Stimulated activated naive CD8-positive, alpha-beta T cell treated with anti-CD3 and anti-CD28 coated beads, Interleukin-15, Interleukin-2, amounts not matched to agents 100 ng/mL and 50 ng/mL, for 24 hours (primary cell): Measurements from ENCODE around the gene APOO.

ENCODE experiments used
- H3K27ac Mint-ChIP-seq: one replicate; pipeline ENCODE4 v1.8.0; 2021; ENCODE audit warnings: mild to moderate bottlenecking, mixed read lengths
- H3K27me3 Mint-ChIP-seq: one replicate; pipeline ENCODE4 v1.8.0; 2021; ENCODE audit warnings: mixed read lengths
- H3K36me3 Mint-ChIP-seq: one replicate; pipeline ENCODE4 v1.8.0; 2021; ENCODE audit warnings: low read depth, mixed read lengths
- H3K4me1 Mint-ChIP-seq: one replicate; pipeline ENCODE4 v1.8.0; 2021; ENCODE audit warnings: low read depth, mixed read lengths
- H3K4me3 Mint-ChIP-seq: one replicate; pipeline ENCODE4 v1.8.0; 2021; ENCODE audit warnings: mild to moderate bottlenecking, mixed read lengths
- H3K9me3 Mint-ChIP-seq: one replicate; pipeline ENCODE4 v1.8.0; 2021; ENCODE audit warnings: mixed read lengths

Gene APOO

DNA sequence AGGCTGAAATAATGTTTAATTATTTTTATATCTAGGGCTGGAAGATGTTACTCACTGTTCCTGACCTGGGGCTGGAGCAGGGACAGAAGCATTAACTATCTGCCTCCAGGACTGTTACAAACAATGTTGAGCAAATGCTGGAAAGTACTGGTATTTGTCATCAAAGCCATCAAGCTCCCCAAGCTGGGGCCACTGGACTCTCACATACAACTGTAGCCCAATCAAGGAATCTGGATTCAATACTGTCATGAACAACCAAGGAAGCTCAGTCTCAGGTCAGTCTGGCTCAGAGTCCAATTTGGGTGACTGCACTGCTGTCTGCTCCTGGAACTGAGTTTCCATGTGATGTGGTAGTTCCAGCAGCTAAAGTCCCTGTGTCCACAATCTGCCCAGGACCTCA, 50.4 kb downstream of the APOO start:
- H3K27ac Mint-ChIP-seq, result no peak overlapping the region
- H3K4me3 Mint-ChIP-seq, result no peak overlapping the region
- no peaks in the 10 kb centered on the region for H3K36me3 Mint-ChIP-seq
- no peaks in the 10 kb centered on the region for H3K4me1 Mint-ChIP-seq
- no peaks in the 10 kb centered on the region for H3K27me3 Mint-ChIP-seq
- no peaks in the 10 kb centered on the region for H3K9me3 Mint-ChIP-seq

DNA sequence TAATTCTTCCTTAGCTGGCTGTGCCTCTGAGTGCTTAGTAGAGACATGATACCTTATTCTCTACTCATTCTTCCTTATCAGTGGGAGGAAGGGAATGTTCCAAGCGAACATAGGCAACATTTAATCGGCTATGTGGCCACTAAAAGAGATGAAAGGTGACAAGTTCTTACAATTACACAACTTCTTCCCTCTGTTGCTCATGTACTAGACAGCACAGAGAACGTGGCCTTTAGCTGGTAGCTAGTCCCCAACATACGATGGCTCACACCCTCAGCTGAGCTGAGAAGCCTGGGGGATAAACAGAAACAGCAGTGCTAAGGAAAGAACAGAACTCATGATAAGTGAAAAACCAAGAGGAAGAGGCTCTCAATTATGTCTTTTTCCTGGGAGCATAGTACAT, 52.2 kb downstream of the APOO start:
- Mint-ChIP-seq H3K4me3 (no peak overlapping the region), H3K9me3 (no peaks in the 10 kb centered on the region), H3K36me3 (no peaks in the 10 kb centered on the region), H3K27me3 (no peaks in the 10 kb centered on the region), H3K27ac (no peak overlapping the region), H3K4me1 (no peaks in the 10 kb centered on the region)

DNA sequence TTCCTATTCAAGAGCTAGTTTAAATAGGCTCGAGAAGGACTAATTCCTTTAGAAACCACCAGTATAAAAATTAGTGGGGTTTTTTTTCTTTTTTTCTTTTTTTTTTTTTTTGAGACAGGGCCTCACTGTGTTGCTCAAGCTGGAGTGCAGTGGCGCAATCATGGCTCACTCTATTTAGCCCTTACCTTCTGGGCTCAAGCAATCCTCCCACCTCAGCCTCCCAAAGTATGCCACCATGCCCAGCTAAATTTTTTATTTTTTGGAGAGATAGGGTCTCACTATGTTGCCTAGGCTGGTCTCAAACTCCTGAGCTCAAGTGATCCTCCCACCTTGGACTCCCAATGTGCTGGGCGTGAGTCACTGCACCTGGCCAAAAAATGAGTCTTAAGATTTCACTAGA, 52.8 kb downstream of the APOO start:
- no peaks in the 10 kb centered on the region for H3K9me3 Mint-ChIP-seq
- H3K36me3 Mint-ChIP-seq, result no peaks in the 10 kb centered on the region
- no peaks in the 10 kb centered on the region for H3K4me1 Mint-ChIP-seq
- no peak overlapping the region for H3K27ac Mint-ChIP-seq
- H3K4me3 Mint-ChIP-seq, result no peak overlapping the region
- H3K27me3 Mint-ChIP-seq, result no peaks in the 10 kb centered on the region

DNA sequence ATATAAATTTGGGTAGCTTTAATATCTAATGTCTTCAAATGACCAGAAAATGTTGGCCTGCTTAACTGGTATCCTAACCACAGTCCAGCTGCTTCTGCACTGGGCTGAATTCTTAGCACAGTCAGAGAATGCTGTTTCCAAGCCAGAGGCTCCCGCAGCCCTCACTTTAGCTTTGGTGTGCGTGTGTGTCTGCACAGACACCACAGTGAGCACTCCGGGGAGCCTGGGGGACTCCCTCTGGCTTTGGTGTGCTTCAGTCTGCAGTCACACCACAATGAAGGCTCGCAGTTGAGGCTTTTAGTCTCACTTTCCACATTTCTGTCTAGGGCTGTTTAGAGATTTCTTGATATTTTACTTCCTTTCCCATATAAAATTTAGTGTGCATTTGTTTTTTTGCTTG, 53.6 kb downstream of the APOO start:
- H3K36me3 Mint-ChIP-seq, result no peaks in the 10 kb centered on the region
- no peak overlapping the region for H3K27ac Mint-ChIP-seq
- no peaks in the 10 kb centered on the region for H3K27me3 Mint-ChIP-seq
- H3K4me1 Mint-ChIP-seq, result no peaks in the 10 kb centered on the region
- no peaks in the 10 kb centered on the region for H3K9me3 Mint-ChIP-seq
- no peak overlapping the region for H3K4me3 Mint-ChIP-seq

DNA sequence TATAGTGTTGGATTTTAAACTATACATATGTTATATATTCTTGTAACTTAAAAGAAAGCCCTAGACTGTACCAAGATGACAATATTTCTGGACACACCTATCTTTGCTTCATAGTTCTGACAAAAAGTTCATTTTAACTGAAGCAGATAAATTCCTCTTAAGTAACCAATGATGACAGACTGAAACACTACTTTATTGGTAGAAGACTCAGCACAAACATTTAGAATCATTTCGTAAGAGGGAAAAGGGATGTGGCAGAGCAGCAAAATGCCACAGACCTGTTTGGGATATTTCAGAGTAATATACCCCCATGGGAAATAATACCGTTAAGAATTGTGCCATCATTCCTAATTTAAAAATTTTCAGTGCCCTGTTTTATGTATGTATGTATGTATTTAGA, 56.2 kb downstream of the APOO start:
- no peak overlapping the region for H3K27ac Mint-ChIP-seq
- H3K4me3 Mint-ChIP-seq, result no peak overlapping the region
- H3K27me3 Mint-ChIP-seq, result no peaks in the 10 kb centered on the region
- H3K9me3 Mint-ChIP-seq, result no peaks in the 10 kb centered on the region
- H3K36me3 Mint-ChIP-seq, result no peaks in the 10 kb centered on the region
- no peaks in the 10 kb centered on the region for H3K4me1 Mint-ChIP-seq

DNA sequence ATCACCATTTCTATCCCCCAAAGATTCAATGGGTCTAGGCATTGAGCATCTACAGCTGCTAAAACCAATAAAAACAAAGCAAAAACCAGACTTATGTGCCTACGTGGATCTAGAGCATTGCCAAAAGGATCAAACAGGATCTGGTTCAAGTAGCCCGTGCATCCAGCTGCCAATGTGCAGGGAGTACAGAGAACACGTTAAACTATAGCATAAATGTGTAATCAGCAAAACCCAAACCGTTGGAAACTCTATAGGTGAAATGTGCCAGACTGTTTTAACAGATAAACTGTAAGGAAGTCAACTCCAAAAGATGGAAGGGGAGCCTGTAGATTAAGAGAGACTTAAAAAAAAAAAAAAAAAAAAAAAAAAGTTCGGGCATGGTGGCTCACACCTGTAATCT, 58.5 kb downstream of the APOO start:
- Mint-ChIP-seq H3K4me1 (no peaks in the 10 kb centered on the region), H3K4me3 (no peak overlapping the region), H3K27me3 (no peaks in the 10 kb centered on the region), H3K36me3 (no peaks in the 10 kb centered on the region), H3K9me3 (no peaks in the 10 kb centered on the region), H3K27ac (no peak overlapping the region)

DNA sequence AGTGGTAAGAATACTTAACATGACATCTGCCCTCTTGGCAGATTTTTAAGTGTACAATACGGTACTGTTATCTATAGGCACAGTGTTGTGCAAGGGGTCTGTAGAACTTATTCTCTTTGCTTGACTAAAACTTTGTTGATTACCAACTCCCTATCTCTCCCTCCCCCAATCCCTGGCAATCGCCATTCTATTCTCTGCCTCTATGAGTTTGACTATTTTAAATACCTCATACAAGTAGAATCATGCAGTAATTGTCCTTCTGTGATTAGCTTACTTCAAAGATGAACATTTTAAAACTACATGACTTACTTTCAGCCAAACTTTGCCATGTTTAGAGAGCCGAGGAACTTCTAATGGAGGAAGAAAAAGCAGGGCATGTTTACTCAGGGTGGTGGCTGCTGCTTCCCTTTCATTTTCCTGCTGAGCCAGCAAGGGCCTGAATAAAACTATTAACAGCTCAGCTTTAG, 62.4 kb downstream of the APOO start:
- H3K4me3 Mint-ChIP-seq, result no peak overlapping the region
- H3K27ac Mint-ChIP-seq, result no peak overlapping the region
- H3K36me3 Mint-ChIP-seq, result peaks cover 4% of the 10 kb centered on the region
- H3K9me3 Mint-ChIP-seq, result no peaks in the 10 kb centered on the region
- no peaks in the 10 kb centered on the region for H3K4me1 Mint-ChIP-seq
- no peaks in the 10 kb centered on the region for H3K27me3 Mint-ChIP-seq

DNA sequence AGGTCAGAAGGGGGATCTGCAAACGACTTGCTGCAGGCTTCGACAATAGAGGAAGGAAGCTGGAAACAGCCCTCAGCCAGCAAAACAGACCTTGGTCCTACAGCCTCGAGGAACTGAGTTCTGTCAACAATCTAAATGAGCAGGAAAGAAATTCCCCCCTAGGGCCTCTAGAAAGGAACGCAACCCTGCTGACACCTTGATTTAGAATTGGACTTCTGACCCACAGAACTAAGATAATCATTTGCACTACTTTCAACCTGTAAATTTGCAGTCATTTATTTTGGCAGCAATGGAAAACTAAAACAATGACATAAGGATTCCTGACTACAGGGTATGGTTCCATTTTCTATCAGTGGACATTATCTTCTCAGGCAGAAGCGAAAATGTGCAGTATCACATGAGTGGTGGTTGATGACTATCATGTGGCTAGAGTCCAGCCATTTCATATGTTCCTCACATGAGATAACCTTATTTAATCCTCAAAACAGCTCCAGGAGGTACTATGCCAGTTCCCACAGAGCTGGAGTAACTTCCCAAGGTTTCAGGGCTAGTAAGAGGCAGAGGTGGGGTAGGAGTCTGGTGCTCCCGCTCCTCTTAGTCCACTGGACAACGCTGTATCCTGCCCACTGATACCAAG, 63.1 kb downstream of the APOO start:
- Mint-ChIP-seq H3K27ac (no peak overlapping the region), H3K9me3 (no peaks in the 10 kb centered on the region), H3K4me1 (no peaks in the 10 kb centered on the region)

DNA sequence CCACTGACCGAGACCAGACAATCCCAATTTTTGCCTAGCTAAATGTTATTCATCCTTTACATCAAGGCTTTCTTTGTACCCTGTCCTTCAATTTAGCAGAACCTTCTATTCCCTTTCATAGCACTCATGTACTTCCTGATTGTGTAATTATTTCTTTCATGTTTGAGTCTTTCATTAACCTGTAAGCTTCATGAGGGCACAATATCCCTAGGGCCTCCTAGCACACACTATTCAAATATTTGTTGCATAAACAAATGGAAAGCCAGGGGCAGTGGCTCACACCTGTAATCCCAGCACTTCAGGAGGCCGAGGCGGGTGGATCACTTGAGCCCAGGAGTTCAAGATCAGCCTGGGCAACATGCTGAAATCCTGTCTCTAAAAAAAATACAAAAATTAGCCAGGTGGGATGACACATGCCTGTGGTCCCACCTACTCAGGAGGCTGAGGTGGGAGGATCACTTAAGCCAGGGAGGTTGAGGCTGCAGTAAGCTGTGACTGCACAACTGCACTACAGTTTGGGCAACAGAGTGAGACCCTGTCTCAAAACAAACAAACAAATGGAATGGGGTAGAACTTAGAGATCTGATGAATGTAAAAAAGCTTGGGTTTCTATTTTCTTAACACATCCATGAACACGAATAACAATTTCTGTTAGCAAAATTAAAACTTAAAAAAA, 65.8 kb downstream of the APOO start:
- Mint-ChIP-seq H3K9me3 (no peaks in the 10 kb centered on the region), H3K4me3 (no peak overlapping the region), H3K4me1 (no peaks in the 10 kb centered on the region), H3K27me3 (no peaks in the 10 kb centered on the region), H3K36me3 (peaks cover 4% of the 10 kb centered on the region), H3K27ac (no peak overlapping the region)

More for the DNA sequence above, 63.1 kb downstream of the APOO start:
- H3K4me3 Mint-ChIP-seq, result no peak overlapping the region
- no peaks in the 10 kb centered on the region for H3K27me3 Mint-ChIP-seq
- peaks cover 4% of the 10 kb centered on the region for H3K36me3 Mint-ChIP-seq

DNA sequence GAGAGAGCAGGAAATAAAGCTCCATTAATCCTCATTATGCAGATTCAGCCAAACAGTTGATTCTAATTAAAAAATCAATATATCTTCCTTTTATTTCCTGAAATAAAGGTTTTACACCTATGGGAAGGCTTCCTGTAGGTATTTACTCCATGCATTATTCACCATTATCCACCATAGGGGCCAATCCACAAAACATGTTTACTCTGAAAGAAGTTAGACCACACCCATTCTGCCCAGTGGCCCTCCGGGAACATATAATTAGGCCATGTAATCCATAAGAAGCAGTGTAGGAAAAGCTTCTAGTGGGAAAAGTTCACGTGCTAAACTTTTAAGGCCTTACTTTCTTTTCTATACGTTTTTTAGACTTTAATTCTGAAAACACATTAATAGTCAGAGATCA, 67.1 kb downstream of the APOO start:
- H3K36me3 Mint-ChIP-seq, result peaks cover 4% of the 10 kb centered on the region
- H3K9me3 Mint-ChIP-seq, result no peaks in the 10 kb centered on the region
- no peak overlapping the region for H3K4me3 Mint-ChIP-seq
- no peak overlapping the region for H3K27ac Mint-ChIP-seq
- no peaks in the 10 kb centered on the region for H3K4me1 Mint-ChIP-seq
- H3K27me3 Mint-ChIP-seq, result no peaks in the 10 kb centered on the region

DNA sequence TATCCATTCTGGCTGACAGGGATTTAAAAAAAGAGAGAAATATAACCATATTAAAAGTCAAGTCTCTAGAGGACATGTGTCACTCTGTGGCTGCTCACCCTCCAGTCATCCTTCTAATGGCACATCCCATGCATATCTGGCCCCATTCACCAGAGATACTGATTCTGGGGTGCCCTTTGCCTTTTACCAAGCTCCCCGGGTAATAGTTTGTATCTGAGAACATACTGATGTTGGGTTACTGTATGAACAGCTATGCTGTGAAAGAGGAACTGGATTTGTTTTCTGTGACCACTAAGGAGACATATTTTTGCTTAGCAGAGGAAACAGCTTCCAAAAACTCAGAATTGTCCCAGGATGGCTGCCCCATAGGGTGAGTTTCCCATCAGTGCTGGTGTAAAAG, 68.8 kb downstream of the APOO start:
- H3K4me3 Mint-ChIP-seq, result no peak overlapping the region
- no peaks in the 10 kb centered on the region for H3K27me3 Mint-ChIP-seq
- H3K27ac Mint-ChIP-seq, result no peak overlapping the region

DNA sequence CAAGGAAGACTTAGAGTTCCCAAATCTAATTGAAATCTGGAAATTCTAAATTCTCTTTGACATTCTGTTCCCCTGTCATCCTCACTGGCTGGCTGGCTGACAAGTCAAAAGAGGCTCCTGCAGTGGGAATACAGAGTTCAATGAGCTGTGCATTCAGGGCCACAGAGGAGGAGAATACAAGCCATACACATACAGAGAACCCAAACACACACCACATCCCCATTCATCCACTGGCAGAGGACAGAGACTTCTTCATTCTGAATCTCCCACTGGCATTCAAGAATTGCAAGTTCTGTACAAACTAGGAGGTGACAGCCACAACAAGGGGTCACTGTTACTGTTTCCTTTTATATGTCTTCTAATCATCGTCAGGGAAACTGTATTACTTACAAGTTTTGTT, 75.0 kb downstream of the APOO start:
- H3K4me1 Mint-ChIP-seq, result no peaks in the 10 kb centered on the region
- H3K27me3 Mint-ChIP-seq, result no peaks in the 10 kb centered on the region
- H3K9me3 Mint-ChIP-seq, result no peaks in the 10 kb centered on the region
- no peak overlapping the region for H3K4me3 Mint-ChIP-seq
- peaks cover 4% of the 10 kb centered on the region for H3K36me3 Mint-ChIP-seq
- no peak overlapping the region for H3K27ac Mint-ChIP-seq

More for the DNA sequence above, 68.8 kb downstream of the APOO start:
- H3K36me3 Mint-ChIP-seq, result peaks cover 8% of the 10 kb centered on the region
- no peaks in the 10 kb centered on the region for H3K9me3 Mint-ChIP-seq
- no peaks in the 10 kb centered on the region for H3K4me1 Mint-ChIP-seq

DNA sequence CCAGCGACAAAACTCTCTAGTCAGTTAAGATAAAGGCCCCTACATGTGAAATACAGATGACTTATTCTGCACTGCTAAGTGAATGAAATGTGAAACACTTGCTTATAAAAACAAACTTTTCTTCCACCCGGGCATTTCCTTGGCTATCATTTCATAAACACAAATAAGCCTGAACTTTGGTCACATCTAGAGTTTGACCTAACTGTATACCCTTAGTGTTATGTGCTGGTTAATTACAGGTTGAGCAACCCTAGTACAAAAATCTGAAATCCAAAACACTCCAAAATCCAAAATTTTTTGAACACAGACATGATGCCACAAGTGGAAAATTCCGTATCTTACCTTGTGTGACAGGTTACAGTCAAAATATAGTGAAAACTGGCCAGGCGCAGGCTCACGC, 78.9 kb downstream of the APOO start:
- no peaks in the 10 kb centered on the region for H3K27me3 Mint-ChIP-seq
- H3K36me3 Mint-ChIP-seq, result no peaks in the 10 kb centered on the region
- no peaks in the 10 kb centered on the region for H3K4me1 Mint-ChIP-seq
- H3K4me3 Mint-ChIP-seq, result no peak overlapping the region
- no peaks in the 10 kb centered on the region for H3K9me3 Mint-ChIP-seq
- no peak overlapping the region for H3K27ac Mint-ChIP-seq

DNA sequence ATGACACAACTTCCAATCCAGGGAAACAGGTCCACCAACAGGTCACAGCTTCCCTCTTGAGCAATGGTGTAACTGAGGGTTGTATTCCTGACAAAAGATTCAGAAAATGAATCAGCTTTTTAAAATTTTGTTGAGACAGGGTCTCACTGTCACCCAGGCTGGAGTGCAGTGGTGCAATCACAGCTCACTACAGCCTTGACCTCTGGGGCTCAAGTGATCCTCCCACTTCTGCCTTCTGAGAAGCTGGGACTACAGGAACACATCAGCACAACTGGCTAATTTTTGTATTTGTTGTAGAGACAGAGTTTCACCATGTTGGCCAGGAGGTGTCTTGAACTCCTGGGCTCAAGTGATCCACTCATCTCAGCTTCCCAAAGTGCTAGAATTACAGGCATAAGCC, 81.1 kb downstream of the APOO start:
- H3K36me3 Mint-ChIP-seq, result no peaks in the 10 kb centered on the region
- no peaks in the 10 kb centered on the region for H3K9me3 Mint-ChIP-seq
- no peak overlapping the region for H3K27ac Mint-ChIP-seq
- H3K27me3 Mint-ChIP-seq, result no peaks in the 10 kb centered on the region
- H3K4me3 Mint-ChIP-seq, result no peak overlapping the region
- no peaks in the 10 kb centered on the region for H3K4me1 Mint-ChIP-seq

DNA sequence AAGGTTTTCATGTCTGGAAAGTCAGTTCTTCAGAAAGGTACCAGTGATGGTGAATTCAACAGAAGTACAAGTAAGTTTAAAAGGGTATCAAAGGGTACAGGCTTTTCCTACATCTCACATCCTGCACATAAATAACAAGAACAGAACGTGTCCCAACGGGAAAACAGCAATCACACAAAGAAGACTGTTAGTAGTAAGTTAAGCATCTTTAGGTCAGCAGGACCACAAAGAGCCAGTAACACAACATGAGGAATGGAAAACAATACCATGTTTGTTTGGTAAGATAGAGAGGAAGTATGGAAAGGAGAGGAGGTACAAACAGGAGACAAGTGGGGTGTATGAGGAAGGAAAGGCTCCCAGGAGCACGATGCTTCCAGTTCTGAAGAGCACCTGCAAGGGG, 81.5 kb downstream of the APOO start:
- H3K27me3 Mint-ChIP-seq, result no peaks in the 10 kb centered on the region
- H3K4me1 Mint-ChIP-seq, result no peaks in the 10 kb centered on the region
- H3K27ac Mint-ChIP-seq, result no peak overlapping the region
- H3K36me3 Mint-ChIP-seq, result no peaks in the 10 kb centered on the region
- H3K4me3 Mint-ChIP-seq, result no peak overlapping the region
- H3K9me3 Mint-ChIP-seq, result no peaks in the 10 kb centered on the region

DNA sequence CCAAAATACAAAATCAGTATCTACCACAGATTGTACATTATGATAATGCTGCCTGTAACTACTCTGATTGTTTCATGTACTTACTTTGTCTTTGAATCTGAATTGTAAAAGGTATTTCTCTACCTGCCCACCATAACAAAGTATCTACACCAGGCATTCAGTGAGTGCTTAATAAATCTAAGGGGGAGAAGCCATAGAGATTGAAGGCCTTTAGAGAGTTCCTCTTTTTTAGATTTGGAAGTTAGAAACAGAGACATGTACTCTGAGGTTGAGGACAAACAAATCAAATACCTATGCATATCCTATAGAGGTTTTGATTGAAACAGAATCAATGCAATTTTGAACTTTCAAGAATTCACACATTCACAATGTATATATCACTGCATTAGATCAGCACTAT, 82.1 kb downstream of the APOO start:
- no peaks in the 10 kb centered on the region for H3K9me3 Mint-ChIP-seq

More for the DNA sequence above, 82.1 kb downstream of the APOO start:
- Mint-ChIP-seq H3K27me3 (no peaks in the 10 kb centered on the region), H3K4me3 (no peak overlapping the region), H3K27ac (no peak overlapping the region), H3K36me3 (no peaks in the 10 kb centered on the region), H3K4me1 (no peaks in the 10 kb centered on the region)
